ENCODE results near the gene SET.

The SET gene

GRCh38 chr9:128718475-128718874 is 29.5 kb downstream of the SET start:
- no peak overlapping the region for H3K27ac ChIP-seq (ENCODE audit: low read length)
- TF ChIP-seq EZH2phosphoT487 (IDR thresholded peaks at IDR 0.05; ENCODE audit: low read depth), result no peak
- TF ChIP-seq CTCF (IDR thresholded peaks at IDR 0.05; ENCODE audit: low read depth, low read length), result no peak

GRCh38 chr9:128719919-128720605 is 31.0 kb downstream of the SET start:
- no peak overlapping the region for H3K9ac ChIP-seq (ENCODE audit: low read length)
- no peak overlapping the region for H2AFZ ChIP-seq (ENCODE audit: low read depth, low read length)
- no peaks in the 10 kb centered on the region for H3K9me3 ChIP-seq (ENCODE audit: insufficient read depth, low read length)
- H3K36me3 ChIP-seq (replicated peaks; ENCODE audit: low read depth, low read length), result peaks cover 3% of the 10 kb centered on the region
- H3K79me2 ChIP-seq (ENCODE audit: low read length), result peaks cover 11% of the 10 kb centered on the region
- no peak overlapping the region for H3K4me3 ChIP-seq (ENCODE audit: low read length)
- H3K27ac ChIP-seq (ENCODE audit: low read length), result no peak overlapping the region
- peaks cover 13% of the 10 kb centered on the region for H3K4me1 ChIP-seq (ENCODE audit: low read length)
- H3K4me2 ChIP-seq (ENCODE audit: low read length), result no peak overlapping the region
- H4K20me1 ChIP-seq (ENCODE audit: insufficient read depth, low read length), result no peaks in the 10 kb centered on the region
- TF ChIP-seq EZH2phosphoT487 (IDR thresholded peaks at IDR 0.05; ENCODE audit: low read depth) (no peak), CTCF (IDR thresholded peaks at IDR 0.05; ENCODE audit: low read depth, low read length) (no peak)
- no peaks in the 10 kb centered on the region for H3K27me3 ChIP-seq (ENCODE audit: low read depth, low read length)

More at GRCh38 chr9:128718475-128718874, 29.5 kb downstream of the SET start:
- peaks cover 7% of the 10 kb centered on the region for H3K79me2 ChIP-seq (ENCODE audit: low read length)
- no peaks in the 10 kb centered on the region for H4K20me1 ChIP-seq (ENCODE audit: insufficient read depth, low read length)
- peaks cover 3% of the 10 kb centered on the region for H3K36me3 ChIP-seq (replicated peaks; ENCODE audit: low read depth, low read length)
- no peaks in the 10 kb centered on the region for H3K27me3 ChIP-seq (ENCODE audit: low read depth, low read length)
- H3K4me3 ChIP-seq (ENCODE audit: low read length), result no peak overlapping the region
- no peak overlapping the region for H3K9ac ChIP-seq (ENCODE audit: low read length)
- H3K4me2 ChIP-seq (ENCODE audit: low read length), result no peak overlapping the region
- H3K9me3 ChIP-seq (ENCODE audit: insufficient read depth, low read length), result no peaks in the 10 kb centered on the region
- peaks cover 9% of the 10 kb centered on the region for H3K4me1 ChIP-seq (ENCODE audit: low read length)
- no peak overlapping the region for H2AFZ ChIP-seq (ENCODE audit: low read depth, low read length)

DNA sequence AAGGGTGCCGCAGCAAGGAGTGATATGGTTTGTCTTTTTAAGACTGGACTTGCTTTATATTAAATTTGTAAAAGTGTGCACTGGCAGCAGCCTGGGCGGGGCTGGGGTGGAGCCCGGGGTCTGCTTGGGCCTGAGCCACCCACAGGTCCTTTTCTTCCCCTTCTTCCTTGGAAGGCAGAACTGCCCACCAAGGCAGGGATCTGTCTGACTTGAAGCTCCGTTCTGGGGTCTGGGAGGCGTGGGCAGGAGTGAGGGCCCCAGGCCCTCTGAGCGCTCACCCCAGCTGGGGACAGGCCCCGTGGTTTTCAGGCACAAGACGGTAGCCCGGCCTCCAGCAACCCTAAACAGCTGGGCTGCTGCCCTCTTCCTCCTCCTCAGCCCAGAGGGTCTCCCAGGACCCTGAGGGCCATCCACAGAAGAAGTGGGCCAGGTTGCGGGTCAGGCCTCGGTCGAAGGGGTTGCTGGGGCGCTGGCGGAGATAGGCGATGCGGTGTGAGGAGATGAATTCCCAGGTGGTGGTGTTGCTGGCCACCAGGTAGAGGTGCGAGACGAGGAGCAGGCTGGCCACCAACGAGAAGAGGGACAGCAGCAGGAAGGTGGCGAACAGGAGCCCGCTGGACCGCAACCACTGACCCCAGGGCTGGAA is 31.9 kb downstream of the SET start:
- Histone ChIP-seq H3K4me3 (ENCODE audit: low read length) (no peak overlapping the region), H3K4me1 (ENCODE audit: low read length) (peaks cover 14% of the 10 kb centered on the region)
- no peak for TF ChIP-seq CTCF (IDR thresholded peaks at IDR 0.05; ENCODE audit: low read depth, low read length)
- no peak for TF ChIP-seq EZH2phosphoT487 (IDR thresholded peaks at IDR 0.05; ENCODE audit: low read depth)

DNA sequence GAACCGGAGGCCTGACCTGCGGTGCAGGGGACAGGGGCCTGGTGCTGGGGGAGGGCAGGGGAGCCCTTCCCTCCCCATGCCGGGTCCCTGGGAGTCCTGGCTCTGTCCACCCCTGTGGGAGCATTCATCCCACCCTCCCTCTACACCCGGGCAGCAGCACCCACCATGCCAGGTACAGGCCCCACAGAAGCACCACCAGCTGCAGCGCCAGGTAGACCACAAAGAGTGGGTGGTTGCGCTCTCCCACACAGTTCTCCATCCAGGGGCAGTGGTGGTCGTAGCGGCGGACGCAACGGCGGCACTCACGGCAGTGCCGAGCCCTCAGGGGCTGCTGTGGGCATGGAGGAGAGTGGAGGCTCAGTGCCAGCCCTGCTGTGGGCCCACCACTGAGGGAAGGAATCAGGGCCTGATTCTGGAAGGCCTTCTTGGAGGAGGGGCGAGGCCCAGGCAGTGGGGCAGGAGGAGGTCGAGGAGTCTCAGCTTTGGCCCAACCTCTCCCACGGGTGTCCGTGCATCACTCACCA is 32.5 kb downstream of the SET start:
- H4K20me1 ChIP-seq (ENCODE audit: insufficient read depth, low read length), result no peaks in the 10 kb centered on the region
- no peak overlapping the region for H2AFZ ChIP-seq (ENCODE audit: low read depth, low read length)
- H3K4me3 ChIP-seq (ENCODE audit: low read length), result no peak overlapping the region
- peaks cover 3% of the 10 kb centered on the region for H3K36me3 ChIP-seq (replicated peaks; ENCODE audit: low read depth, low read length)
- peaks cover 11% of the 10 kb centered on the region for H3K79me2 ChIP-seq (ENCODE audit: low read length)
- H3K4me1 ChIP-seq (ENCODE audit: low read length), result peaks cover 14% of the 10 kb centered on the region
- no peak for TF ChIP-seq CTCF (IDR thresholded peaks at IDR 0.05; ENCODE audit: low read depth, low read length)
- TF ChIP-seq EZH2phosphoT487 (IDR thresholded peaks at IDR 0.05; ENCODE audit: low read depth), result no peak
- no peaks in the 10 kb centered on the region for H3K9me3 ChIP-seq (ENCODE audit: insufficient read depth, low read length)
- no peak overlapping the region for H3K9ac ChIP-seq (ENCODE audit: low read length)
- no peaks in the 10 kb centered on the region for H3K27me3 ChIP-seq (ENCODE audit: low read depth, low read length)
- H3K4me2 ChIP-seq (ENCODE audit: low read length), result no peak overlapping the region
- no peak overlapping the region for H3K27ac ChIP-seq (ENCODE audit: low read length)

More for the DNA sequence above, 31.9 kb downstream of the SET start:
- Histone ChIP-seq H3K27me3 (ENCODE audit: low read depth, low read length) (no peaks in the 10 kb centered on the region), H4K20me1 (ENCODE audit: insufficient read depth, low read length) (no peaks in the 10 kb centered on the region), H3K79me2 (ENCODE audit: low read length) (peaks cover 11% of the 10 kb centered on the region), H3K9ac (ENCODE audit: low read length) (no peak overlapping the region), H3K9me3 (ENCODE audit: insufficient read depth, low read length) (no peaks in the 10 kb centered on the region), H3K4me2 (ENCODE audit: low read length) (no peak overlapping the region), H3K27ac (ENCODE audit: low read length) (no peak overlapping the region), H2AFZ (ENCODE audit: low read depth, low read length) (no peak overlapping the region), H3K36me3 (replicated peaks; ENCODE audit: low read depth, low read length) (peaks cover 3% of the 10 kb centered on the region)

Measured in OCI-LY3 (cell line).